Measurements from ENCODE around the gene FGF5. TPM values are rescaled to one million over a fixed set of nuclear protein-coding genes. Genes with fewer than 3 reads are reported as not detected.

The FGF5 gene
- total and polyA plus RNA-seq, 2 of the 13 experiments (the other 11 are each of a cell fraction or from before 2014, with no cell fraction given) = not detected

DNA sequence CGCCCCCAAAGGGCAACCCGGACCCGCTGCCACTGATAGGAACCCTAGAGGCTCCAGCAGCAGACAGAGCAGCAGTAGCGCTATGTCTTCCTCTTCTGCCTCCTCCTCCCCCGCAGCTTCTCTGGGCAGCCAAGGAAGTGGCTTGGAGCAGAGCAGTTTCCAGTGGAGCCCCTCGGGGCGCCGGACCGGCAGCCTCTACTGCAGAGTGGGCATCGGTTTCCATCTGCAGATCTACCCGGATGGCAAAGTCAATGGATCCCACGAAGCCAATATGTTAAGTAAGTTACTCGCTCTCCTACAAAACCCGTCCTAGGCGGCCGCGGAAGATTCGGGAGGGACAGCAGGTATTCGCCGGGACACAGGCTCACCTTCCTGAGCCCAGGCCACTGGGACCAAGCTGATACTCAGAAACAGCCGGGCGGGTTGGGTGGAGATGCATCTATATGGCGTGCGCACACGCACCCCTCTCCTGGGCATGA is 477 bp downstream of the FGF5 start:
- no peaks in the 10 kb centered on the region for H4K20me1 ChIP-seq (ENCODE audit: insufficient read depth, low read length)
- in situ Hi-C loops (cut with HindIII; ENCODE audit: extremely low pct_ligation_motif_present, low pct_unique_long_range_greater_than_20kb) (no loop called here), intact Hi-C loops (cut with micrococcal nuclease; ENCODE audit: unreplicated experiment) (no loop called here)
- H3K9ac ChIP-seq (ENCODE audit: insufficient read depth, low read depth, low read length) = no peak overlapping the region
- H3K79me2 ChIP-seq (ENCODE audit: insufficient read depth, low read length) = no peaks in the 10 kb centered on the region
- no peaks in the 10 kb centered on the region for H3K36me3 ChIP-seq (replicated peaks in 1 of 2; ENCODE audit: control insufficient read depth in 1 of 2, insufficient read depth in 2 of 2, low read length in 2 of 2)
- DNase-seq (ENCODE audit: low spot score) = no peak
- no peak overlapping the region for H3K4me2 ChIP-seq (ENCODE audit: low read depth, low read length)
- no peak overlapping the region for H3K4me3 ChIP-seq (replicated peaks in 1 of 3; ENCODE audit: insufficient read depth in 1 of 3, low read depth in 2 of 3, low read length in 3 of 3)
- H3K27ac ChIP-seq (ENCODE audit: extremely low read length, insufficient read depth, low read length) = no peak overlapping the region
- H3K27me3 ChIP-seq (ENCODE audit: control insufficient read depth in 1 of 2, insufficient read depth in 2 of 2, low read length in 2 of 2) = peaks cover 2 to 40% of the 10 kb centered on the region in 2 experiments; a peak in 4 of 5 replicates
- H3K4me1 ChIP-seq (ENCODE audit: insufficient read depth, low read length) = no peaks in the 10 kb centered on the region
- FAIRE-seq = no peak
- TF ChIP-seq NONO (IDR thresholded peaks at IDR 0.05) (no peak), NONO (CRISPR knock-in tag; conservative IDR thresholded peaks at IDR 0.05) (no peak), ZNF878 (CRISPR knock-in tag; IDR thresholded peaks at IDR 0.05) (no peak), MTA3 (CRISPR knock-in tag; IDR thresholded peaks at IDR 0.05) (no peak), NKX3-1 (CRISPR knock-in tag; IDR thresholded peaks at IDR 0.05) (no peak), CAMTA2 (CRISPR knock-in tag; IDR thresholded peaks at IDR 0.05; ENCODE audit: borderline replicate concordance) (no peak), BRCA1 (CRISPR knock-in tag; IDR thresholded peaks at IDR 0.05) (no peak), MIER2 (CRISPR knock-in tag; IDR thresholded peaks at IDR 0.05) (no peak), CBX1 (IDR thresholded peaks at IDR 0.05; ENCODE audit: low read depth) (no peak), ZNF24 (IDR thresholded peaks at IDR 0.05) (no peak)
- TF ChIP-seq, protein P1, sequence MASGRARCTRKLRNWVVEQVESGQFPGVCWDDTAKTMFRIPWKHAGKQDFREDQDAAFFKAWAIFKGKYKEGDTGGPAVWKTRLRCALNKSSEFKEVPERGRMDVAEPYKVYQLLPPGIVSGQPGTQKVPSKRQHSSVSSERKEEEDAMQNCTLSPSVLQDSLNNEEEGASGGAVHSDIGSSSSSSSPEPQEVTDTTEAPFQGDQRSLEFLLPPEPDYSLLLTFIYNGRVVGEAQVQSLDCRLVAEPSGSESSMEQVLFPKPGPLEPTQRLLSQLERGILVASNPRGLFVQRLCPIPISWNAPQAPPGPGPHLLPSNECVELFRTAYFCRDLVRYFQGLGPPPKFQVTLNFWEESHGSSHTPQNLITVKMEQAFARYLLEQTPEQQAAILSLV (CRISPR knock-in tag; IDR thresholded peaks at IDR 0.05; ENCODE audit: borderline replicate concordance) = no peak
- TF ChIP-seq, protein P2, sequence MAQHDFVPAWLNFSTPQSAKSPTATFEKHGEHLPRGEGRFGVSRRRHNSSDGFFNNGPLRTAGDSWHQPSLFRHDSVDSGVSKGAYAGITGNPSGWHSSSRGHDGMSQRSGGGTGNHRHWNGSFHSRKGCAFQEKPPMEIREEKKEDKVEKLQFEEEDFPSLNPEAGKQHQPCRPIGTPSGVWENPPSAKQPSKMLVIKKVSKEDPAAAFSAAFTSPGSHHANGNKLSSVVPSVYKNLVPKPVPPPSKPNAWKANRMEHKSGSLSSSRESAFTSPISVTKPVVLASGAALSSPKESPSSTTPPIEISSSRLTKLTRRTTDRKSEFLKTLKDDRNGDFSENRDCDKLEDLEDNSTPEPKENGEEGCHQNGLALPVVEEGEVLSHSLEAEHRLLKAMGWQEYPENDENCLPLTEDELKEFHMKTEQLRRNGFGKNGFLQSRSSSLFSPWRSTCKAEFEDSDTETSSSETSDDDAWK (CRISPR knock-in tag; IDR thresholded peaks at IDR 0.05) = no peak
- POLR2A ChIA-PET = no interaction called here
- CTCF ChIA-PET (ENCODE audit: low intra/inter-chr PET ratio, low total read pairs) = no interaction called here
- no TSS peak for BruUV-seq (replicated peaks)
- ATAC-seq = peak; percentile 41
- H2AFZ ChIP-seq (ENCODE audit: low read length) = no peak overlapping the region
- WGBS (ENCODE audit: low lambda C conversion rate) = 9% methylated on average over 16 of the region's 25 CpGs
- no peaks in the 10 kb centered on the region for H3K9me3 ChIP-seq (ENCODE audit: low read length)
